Gastrocnemius medialis (tissue), 4 donors: ENCODE data around the gene DRC1.

ENCODE experiments used
- CTCF ChIP-seq, 5 experiments: fragments of 450-650 bp in 3 of 5; fragments of 200-600 bp in 2 of 5; sonication (generic) in 2 of 5; IDR thresholded peaks in 4 of 5; conservative IDR thresholded peaks in 1 of 5; 1 replicate in 4 of 5; 2 replicates in 1 of 5; pipeline ENCODE4 v1.5.1; 2016 to 2019; ENCODE audit warnings: antibody characterized with exemption in 5 of 5, mild to moderate bottlenecking in 3 of 5, moderate library complexity in 3 of 5
- POLR2A ChIP-seq, 2 donors: fragments of 450-650 bp; IDR thresholded peaks; one replicate each; pipeline ENCODE4 v1.6.1; 2017; ENCODE audit warnings: antibody characterized with exemption in 2 of 2, mild to moderate bottlenecking in 2 of 2, moderate library complexity in 2 of 2

DNA sequence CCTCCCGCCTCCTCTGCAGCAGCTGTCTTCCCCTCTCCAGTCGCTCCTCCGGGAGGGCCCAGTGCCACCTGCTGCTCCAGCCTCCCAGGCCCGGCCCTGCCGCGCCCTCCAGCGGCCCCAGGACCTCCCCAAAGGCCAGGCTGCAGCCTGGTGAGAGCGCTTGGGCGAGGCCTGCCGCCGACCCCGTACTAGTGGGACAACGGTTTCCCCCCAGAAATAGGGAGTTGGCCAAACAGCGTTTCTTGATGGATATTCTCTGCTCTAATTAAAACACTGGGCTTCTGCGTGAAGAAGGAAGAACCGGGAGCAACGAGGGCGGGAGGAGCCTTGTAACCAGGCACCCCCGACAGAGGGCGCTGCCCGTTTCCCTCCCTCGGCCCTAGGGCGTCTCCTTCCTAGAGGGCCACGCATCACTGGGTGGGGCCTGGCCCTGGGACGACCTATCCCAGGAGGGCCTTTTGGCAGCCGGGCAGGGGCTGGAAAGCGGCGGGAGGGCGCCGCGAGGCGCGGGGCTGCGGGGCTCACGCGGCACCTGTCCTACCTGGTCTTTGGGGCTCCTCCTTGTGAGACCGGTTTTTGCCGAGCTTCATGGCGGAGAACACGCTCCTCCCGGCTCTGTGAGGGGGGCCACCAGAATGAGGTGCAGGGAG lies 101.6 kb downstream of the DRC1 start:
- TF ChIP-seq POLR2A (IDR thresholded peaks at IDR 0.05): no peak
- peak; percentile 65 to 87 (median 85) for TF ChIP-seq CTCF (IDR thresholded peaks at IDR 0.05 in 4 of 5, conservative IDR thresholded peaks at IDR 0.05 in 1 of 5)
